HG03575 (cell line): ENCODE results near the gene LAYN.

Experiments used
- ATAC-seq: cut with Tn5 transposase; IDR thresholded peaks from one replicate; pipeline ENCODE4 v1.9.1; 2021; ENCODE audit not compliant: unreplicated experiment, insufficient number of reproducible peaks, low FRiP score; ENCODE audit errors: extremely low read depth

LAYN gene

GRCh38 chr11:111557425-111558111, 17.0 kb downstream of the LAYN start:
- no peak for ATAC-seq

- no peak for ATAC-seq
Observed at GRCh38 chr11:111559800-111560464, 19.4 kb downstream of the LAYN start.

- ATAC-seq = no peak
Observed at GRCh38 chr11:111560800-111561199, 20.3 kb downstream of the LAYN start.

- no peak for ATAC-seq
Observed at GRCh38 chr11:111561306-111561705, 20.8 kb downstream of the LAYN start.

- no peak for ATAC-seq
Observed at GRCh38 chr11:111561791-111562325, 21.3 kb downstream of the LAYN start.

- no peak for ATAC-seq
Observed at GRCh38 chr11:111562692-111563389, 22.3 kb downstream of the LAYN start.

DNA sequence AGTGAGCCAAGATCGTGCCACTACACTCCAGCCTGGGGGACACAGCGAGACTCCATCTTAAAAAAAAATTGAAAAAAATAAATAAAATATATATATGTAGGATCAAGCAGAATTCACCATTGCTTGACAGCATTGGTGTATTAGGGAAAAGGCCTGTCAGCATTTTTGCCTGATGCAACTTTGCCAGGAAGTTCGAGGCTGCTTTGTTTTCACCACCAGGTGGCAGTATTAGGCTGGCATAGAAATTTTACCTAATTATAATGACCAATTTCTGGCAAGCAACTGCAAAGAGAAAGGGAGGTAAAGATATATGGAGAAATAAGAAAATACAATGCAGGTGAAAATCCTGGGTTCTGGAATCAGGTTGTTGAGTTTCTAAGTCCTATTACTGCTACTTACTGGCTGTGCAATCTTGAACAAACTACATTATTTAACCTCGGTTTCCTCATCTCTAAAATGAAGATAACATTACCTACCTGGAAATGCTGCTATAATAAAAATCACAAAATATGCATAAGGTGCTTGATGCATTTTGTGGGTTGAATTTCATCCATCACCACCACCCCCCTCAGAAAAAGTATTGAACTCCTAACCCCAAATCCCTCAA, 24.7 kb downstream of the LAYN start:
- ATAC-seq = no peak

- no peak for ATAC-seq
Observed at GRCh38 chr11:111566324-111566723, 25.8 kb downstream of the LAYN start.

DNA sequence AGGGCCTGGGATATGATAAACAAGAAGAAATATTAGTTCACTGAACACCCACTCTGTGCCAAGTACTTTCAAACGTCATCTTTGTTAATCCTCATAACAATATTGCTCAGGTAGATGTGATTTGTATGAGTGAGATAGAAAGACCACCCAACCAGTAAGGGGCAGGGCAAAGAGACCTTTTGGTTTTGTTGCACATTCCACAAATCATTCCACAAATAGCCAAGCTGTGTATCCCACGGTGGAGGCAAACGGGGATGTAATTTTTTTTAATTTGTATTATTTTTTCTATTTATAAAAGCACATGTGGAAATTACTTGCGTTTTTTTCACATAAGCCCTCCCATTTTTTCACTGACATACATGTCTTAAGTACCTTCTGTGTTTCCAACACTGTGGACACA, 29.0 kb downstream of the LAYN start:
- no peak for ATAC-seq

- no peak for ATAC-seq
Observed at GRCh38 chr11:111570796-111571195, 30.3 kb downstream of the LAYN start.

DNA sequence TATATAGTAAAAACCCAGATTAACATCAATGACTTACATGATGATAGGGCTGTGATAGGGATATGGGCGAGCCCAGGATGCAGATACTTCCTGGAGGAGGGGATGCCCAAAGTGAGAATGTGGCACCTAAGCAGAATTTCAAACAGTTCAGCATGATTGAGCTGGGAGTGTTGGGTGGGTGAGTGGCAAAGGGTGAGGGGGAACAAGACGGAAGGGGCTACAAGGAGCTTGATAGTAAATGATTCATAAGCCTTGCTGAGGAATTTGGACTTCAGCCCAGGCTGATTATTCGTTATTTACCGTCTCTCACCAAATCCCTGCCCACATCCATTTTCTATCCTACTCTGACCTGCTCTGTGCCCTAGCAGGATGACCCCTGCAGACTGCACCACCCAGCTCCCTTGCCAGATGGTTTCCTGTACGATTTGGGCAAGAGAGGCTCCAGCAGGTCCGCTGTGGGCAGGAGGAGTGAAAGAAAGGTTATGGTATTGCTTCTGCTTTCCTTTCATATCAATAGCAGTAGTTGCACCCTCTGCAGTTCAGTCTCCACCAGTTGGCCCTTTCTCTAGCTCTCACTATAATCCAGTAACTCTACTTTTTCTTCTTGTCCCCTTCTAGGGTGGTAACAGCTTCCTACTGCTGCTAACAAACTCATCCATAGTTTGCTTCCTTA, 31.4 kb downstream of the LAYN start:
- ATAC-seq = no peak

- no peak for ATAC-seq
Observed at GRCh38 chr11:111572581-111572980, 32.1 kb downstream of the LAYN start.

GRCh38 chr11:111573821-111574249, 33.3 kb downstream of the LAYN start:
- ATAC-seq = no peak

GRCh38 chr11:111574373-111575225, 34.1 kb downstream of the LAYN start:
- ATAC-seq = no peak

DNA sequence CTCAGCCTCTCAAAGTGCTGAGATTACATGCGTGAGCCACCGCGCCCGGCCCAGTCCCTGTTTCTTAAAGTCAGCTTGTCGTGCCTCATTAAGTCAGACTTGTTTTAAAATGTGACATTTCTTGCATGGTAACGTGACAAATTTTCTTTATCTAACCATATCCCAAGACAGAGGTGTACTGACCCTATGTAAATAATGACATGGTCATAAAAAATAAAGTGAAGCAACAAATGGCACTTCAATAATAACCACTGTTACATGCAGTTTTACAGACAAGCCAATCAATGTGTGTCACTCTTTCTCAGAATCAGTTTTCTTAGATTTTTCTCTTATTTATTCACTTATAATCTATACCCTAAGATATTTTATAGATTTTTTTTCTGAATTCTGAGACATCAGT, 35.2 kb downstream of the LAYN start:
- ATAC-seq = no peak

GRCh38 chr11:111577821-111578220, 37.3 kb downstream of the LAYN start:
- no peak for ATAC-seq

GRCh38 chr11:111581341-111581740, 40.8 kb downstream of the LAYN start:
- no peak for ATAC-seq

DNA sequence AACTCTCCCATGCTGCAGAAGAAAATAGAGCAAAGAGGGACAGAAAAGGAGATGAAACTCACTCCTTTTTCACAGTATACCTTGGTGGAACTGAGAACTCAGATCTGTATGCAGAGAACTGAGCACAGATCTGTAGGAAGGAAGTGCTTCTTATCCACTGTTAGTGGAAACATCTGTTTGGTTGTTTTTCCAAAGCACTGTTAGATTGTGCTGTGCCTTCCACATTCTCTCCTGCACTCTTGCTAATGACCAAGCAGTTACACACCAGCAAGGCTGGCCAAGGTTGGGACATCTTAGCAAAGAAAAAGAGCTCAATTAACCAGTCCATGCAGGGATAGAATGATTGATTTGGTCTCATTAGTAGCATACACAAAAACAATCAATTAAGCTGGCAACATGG, 41.6 kb downstream of the LAYN start:
- ATAC-seq = no peak
